Activated CD4-positive, alpha-beta T cell treated with anti-CD3 and anti-CD28 coated beads, Interleukin-10, Interleukin-2, amounts not matched to agents 100 ng/mL and 50 ng/mL, durations not matched to agents 16 hours and 8 hours (primary cell): Measurements from ENCODE around the gene ZNF385B.

Experiments used
- DNase-seq: peaks from one replicate; pipeline ENCODE4 v3.0.0-alpha.2; 2020

ZNF385B gene

DNA sequence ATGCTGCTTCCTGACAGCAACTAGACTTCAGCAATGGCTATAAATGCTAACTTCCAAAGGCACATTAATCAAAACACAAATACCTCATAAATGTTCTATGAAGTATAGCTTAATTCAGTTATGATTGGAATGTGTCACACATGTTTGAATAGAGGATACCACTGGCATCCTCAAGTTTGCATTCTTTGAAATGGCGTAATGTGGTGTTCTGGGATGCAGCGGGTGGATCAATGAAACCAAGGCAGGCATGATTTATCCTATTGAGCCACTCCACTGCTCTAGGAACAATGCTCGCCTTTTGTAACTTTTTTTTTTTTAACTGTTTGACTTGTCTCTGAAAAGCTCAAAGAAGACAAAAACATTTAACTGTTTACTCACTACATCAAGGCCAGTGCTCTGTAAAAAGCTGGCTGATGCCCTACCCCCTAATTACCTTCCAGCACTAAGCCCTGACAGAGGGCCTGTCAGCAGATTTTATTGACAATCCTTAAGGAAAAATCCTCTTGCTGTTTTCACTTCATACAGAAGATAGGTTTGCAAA, 318.0 kb downstream of the ZNF385B start:
- no peak for DNase-seq

GRCh38 chr2:179541586-179541985, 319.8 kb downstream of the ZNF385B start:
- no peak for DNase-seq

DNA sequence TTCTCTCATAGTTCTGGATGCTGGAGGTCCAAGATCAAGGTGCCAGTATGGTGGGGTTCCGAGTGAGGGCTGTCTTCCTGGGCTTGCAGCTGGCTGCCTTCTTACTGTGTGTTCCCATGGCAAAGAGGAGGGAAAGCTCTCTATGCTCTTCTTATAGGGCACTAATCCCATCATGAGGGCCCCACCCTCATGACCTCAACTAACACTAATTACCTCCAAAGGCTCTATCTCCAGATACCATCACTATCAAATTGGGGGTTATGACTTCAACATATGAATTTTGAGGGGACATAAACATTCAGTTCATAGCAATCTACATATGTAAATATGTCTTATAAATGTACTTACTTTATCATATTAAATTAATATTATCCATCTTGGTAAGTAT, 322.3 kb downstream of the ZNF385B start:
- no peak for DNase-seq

GRCh38 chr2:179538406-179539123, 322.8 kb downstream of the ZNF385B start:
- no peak for DNase-seq

DNA sequence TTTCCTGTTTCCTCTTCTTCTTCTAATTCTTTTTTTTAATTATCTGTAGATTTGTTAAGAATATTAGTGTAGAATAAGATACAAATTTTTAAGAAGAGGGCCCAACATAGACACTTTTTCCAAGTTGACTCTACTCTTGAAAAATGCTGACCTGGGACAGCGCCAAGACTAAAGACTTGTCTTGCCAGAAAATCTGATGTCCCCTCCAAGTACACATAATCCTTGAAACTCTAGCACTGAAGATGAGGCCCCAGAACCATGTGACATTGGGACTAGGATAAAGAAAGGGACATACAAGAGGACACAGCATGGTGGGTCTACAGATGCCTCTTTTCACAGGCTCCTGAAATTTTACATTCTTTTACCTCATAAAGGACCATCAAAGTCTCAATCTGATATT, 325.2 kb downstream of the ZNF385B start:
- no peak for DNase-seq

- no peak for DNase-seq
Measured at GRCh38 chr2:179533875-179534274, 327.5 kb downstream of the ZNF385B start.

DNA sequence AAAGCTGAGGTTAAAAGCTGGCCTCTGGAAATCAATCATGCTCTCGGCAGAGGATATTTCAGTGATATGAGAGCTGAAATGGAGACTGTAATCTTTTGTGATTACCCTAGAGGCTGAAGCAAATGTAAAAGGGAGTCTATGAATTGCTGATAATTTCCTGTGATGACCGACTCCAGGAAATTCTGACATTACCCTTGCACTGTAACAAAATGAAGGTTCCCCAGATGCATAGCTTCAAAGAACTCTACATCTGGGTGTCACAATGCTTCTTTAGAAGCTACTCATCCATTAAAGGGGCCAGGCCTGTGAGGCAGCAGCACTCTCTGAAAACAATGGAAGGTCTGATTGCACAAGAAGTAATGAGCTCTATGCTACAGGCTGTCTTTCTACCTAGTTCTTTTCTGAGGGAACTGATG, 328.5 kb downstream of the ZNF385B start:
- DNase-seq: no peak

DNA sequence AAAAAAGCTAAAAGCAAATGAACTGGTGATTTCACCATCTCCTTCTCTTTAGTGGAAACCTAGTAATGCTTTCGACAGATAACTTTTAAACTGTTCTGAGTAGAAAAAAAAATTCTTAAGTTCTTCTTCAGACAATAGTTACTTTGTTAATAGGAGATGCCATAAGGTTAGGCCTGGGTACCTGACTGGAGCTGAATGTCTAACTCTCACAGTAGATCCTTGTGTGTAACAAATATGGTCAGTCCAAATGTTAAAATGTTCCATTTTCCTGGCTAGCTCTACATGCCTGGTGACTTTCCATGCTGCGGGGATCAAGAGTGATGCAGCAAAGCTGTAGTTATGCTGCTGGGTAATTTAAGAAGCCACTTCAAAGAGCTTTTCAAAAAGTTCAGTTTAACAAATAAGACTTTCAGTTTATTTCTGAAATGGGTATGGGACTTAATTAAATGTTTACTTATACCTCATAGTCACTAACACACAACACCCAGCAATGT, 332.8 kb downstream of the ZNF385B start:
- DNase-seq: no peak

DNA sequence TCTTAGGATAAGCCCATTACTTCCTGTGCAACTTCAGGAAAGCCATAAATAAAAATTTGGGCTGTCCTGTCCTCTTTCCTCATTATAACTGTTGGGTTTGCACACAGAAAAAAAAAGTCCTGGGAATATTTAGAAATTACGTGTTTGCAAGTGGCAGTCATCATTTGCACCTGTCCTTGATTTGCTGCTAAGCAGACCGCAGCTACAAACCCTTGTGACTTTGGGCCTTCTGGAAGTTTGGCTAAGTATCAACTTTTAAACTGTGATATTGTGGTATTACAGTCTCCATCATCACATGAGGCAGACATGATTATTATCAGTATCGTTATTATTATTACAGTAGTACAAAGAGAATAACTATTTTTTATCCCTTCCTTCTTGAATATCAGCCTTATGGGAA, 336.1 kb downstream of the ZNF385B start:
- no peak for DNase-seq

- no peak for DNase-seq
Measured at GRCh38 chr2:179524809-179525339, 336.5 kb downstream of the ZNF385B start.

- no peak for DNase-seq
Measured at GRCh38 chr2:179521944-179522343, 339.5 kb downstream of the ZNF385B start.

GRCh38 chr2:179518830-179519229, 342.6 kb downstream of the ZNF385B start:
- no peak for DNase-seq

DNA sequence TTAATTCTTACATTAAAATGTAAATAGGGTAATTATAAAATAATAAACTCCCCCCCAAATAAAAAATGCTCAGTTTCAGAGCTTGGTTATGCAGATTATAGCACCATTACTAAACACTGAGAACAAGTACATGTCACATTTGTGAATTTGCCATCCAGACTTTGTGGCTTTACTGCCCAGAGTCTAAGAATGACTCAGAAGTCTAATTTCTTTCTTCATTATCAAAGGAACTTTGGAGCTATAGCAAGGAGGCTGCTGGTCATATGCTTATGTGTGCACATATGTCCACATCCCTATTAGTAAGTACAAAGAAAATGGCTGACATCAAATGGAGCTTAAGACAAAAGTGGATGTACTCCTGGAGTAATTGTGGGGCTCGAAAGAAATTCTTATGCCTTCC, 348.2 kb downstream of the ZNF385B start:
- DNase-seq: no peak

DNA sequence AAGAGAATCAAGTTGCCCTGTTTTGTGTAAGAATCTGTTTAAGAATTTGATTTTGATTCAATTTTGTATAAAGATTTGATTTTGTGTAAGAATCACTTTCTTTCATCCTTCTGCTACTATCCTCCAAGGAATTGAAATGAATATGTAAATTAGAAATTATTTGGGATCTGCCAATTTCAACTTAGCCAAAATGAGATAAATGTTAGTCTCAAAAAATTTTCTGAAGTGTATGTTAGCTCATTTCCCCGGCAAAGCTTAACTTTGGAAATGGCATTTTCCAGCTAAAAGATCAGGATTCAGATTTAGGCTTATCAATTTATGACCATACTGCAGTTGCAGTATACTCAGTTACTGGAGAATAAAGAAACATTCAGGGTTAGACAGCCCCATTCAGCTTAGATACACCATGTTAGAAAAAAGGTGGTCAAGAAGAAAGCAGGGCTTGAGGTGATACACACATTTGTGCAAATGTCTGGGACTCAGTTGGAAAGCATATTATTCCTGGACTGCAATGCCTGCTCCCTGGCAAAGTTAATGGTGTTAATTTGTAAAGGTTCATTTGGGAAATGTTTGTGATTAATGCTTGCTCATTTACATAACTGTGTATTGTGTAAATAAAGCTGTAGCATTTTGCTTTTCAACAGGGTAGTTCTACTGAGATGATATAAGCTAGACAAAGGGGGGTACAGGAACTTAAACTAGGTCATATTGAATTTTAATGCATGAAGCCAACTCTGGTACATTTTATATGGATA, 349.0 kb downstream of the ZNF385B start:
- no peak for DNase-seq

GRCh38 chr2:179511105-179511789, 350.2 kb downstream of the ZNF385B start:
- no peak for DNase-seq

GRCh38 chr2:179495315-179495714, 366.1 kb downstream of the ZNF385B start:
- no peak for DNase-seq

DNA sequence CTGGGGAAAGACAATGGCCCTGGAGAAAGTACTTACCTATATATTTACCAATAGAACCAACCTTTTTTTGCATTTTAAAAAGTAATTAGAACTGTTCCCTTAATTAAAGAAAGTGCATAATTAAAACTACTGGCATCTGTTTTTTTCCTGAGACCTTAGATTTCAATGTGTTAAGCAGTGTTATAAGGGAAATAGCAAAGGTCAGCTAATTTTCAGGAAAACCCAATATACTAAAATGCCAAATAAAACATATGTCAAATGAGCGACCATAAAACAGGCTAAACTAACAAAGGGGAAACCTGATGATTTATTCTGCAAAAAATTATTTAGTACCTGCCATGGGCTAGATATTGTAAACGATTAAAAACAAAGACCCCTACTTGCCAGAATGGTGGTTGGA, 372.8 kb downstream of the ZNF385B start:
- no peak for DNase-seq

DNA sequence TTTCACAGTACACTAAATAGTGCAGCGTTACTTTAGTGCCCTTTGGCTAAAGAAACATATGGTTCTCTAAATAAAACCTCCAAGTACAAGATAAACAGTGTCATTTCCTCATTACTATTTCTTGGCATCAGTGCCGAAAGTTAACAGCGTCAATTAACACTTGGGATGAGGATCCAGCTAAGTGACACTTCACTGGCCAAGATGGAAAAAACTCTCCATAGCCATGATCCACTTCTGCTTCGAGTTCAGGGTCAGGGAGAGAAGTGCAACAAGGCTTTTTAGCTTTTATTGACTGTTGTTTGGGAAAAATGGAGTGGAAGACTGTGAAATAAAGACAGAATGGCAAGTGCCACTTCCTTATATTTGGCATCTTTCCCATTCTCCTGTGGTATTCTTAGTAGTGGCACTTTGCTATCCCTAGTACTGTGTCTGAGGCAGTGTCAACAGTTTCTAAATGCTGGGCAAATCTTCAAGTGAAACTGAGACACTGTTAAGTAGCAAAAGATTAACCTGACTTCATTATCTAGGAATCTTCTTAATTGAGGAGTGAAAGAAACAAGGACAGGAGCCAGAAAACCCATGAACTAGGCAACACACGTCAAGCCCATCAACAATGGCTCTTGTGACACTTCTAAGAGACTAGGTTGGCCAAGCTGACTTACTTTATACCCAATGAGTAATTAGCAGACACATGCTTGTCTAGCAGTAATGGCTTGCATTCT, 374.2 kb downstream of the ZNF385B start:
- no peak for DNase-seq

- no peak for DNase-seq
Measured at GRCh38 chr2:179483131-179483530, 378.3 kb downstream of the ZNF385B start.

GRCh38 chr2:179479947-179480346, 381.5 kb downstream of the ZNF385B start:
- no peak for DNase-seq

GRCh38 chr2:179478771-179479170, 382.6 kb downstream of the ZNF385B start:
- no peak for DNase-seq

DNA sequence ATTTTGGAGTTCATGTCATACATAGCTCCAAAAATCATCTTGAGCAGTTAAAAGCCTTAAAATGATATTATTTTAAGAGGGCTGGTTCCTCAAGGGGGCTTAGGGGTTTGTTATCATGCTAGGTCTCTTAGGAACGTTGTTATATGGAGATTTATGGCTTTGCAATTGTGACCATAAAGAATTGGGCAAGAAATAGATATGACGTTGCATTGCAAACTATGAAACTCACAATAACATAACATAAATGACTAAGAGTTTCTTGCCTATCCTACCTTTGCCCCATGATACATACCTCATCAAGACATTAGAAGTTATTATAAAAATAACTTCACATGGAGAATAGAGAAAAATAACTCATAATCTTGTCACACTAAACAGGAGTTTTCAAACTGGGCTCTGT, 390.4 kb downstream of the ZNF385B start:
- no peak for DNase-seq

DNA sequence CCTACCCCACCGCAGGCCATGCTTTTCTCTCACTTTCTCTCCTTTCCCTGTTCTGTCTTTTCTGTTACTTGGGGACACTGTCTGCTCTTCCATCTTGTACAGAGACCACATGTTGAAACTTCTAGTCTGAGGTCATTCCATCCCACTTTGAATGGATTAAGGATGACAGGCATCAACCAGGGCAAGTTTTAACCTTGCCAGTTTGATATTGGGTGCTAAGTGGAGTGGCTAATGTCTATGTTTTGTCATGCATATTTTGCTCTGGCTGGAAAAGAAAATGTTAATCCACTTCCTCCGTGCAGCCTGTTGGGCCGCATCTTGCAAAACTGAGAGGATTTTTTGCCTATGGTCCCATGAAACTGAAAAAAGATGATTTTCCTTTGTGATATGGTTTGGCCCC, 391.3 kb downstream of the ZNF385B start:
- no peak for DNase-seq
